C4-2B (cell line): ENCODE data around the gene DCST2.

Experiments used
- CTCF ChIP-seq: fragments of 450-650 bp; conservative IDR thresholded peaks from 2 replicates; pipeline ENCODE4 v1.5.1; 2017; ENCODE audit warnings: mild to moderate bottlenecking
- ZFX ChIP-seq: fragments of 450-650 bp; IDR thresholded peaks from 2 replicates; pipeline ENCODE4 v1.6.1; 2017

- TF ChIP-seq CTCF, result no peak
- no peak for TF ChIP-seq ZFX
These were observed 36.1 kb upstream of the DCST2 start for GRCh38 chr1:155069551-155070157.
